HEK293 (cell line): ENCODE data around the gene CSRP2.

ENCODE experiments used
- BCL11A ChIP-seq: fragments of 450-650 bp; formaldehyde crosslinking; IDR thresholded peaks from 2 replicates; pipeline ENCODE4 v1.5.1; 2016; ENCODE audit warnings: low read depth, missing biosample characterization, missing genetic modification characterization
- CTCF ChIP-seq: fragments of 450-650 bp; formaldehyde crosslinking; IDR thresholded peaks from 2 replicates; pipeline ENCODE4 v1.5.1; 2016; ENCODE audit warnings: missing biosample characterization, missing genetic modification characterization
- PBX3 ChIP-seq: sonication (generic); formaldehyde crosslinking; IDR thresholded peaks from 2 replicates; pipeline ENCODE4 v1.8.1; 2022; ENCODE audit warnings: mild to moderate bottlenecking, moderate library complexity, missing genetic modification reagents
- PRDM6 ChIP-seq: fragments of 450-650 bp; formaldehyde crosslinking; IDR thresholded peaks from 2 replicates; pipeline ENCODE4 v1.5.1; 2017; ENCODE audit warnings: missing biosample characterization, missing genetic modification characterization
- YY1 ChIP-seq: fragments of 450-650 bp; formaldehyde crosslinking; IDR thresholded peaks from 2 replicates; pipeline ENCODE4 v1.5.1; 2018; ENCODE audit warnings: missing biosample characterization, missing genetic modification characterization
- ZFP41 ChIP-seq: fragments of 450-650 bp; formaldehyde crosslinking; IDR thresholded peaks from 2 replicates; pipeline ENCODE4 v1.5.1; 2016; ENCODE audit warnings: missing biosample characterization, missing genetic modification characterization, borderline replicate concordance
- ZNF776 ChIP-seq: fragments of 450-650 bp; formaldehyde crosslinking; IDR thresholded peaks from 2 replicates; pipeline ENCODE4 v1.5.0; 2017; ENCODE audit warnings: missing biosample characterization, missing genetic modification characterization, borderline replicate concordance
- ZSCAN23 ChIP-seq: fragments of 450-650 bp; formaldehyde crosslinking; IDR thresholded peaks from 2 replicates; pipeline ENCODE4 v1.5.1; 2016; ENCODE audit warnings: missing biosample characterization, missing genetic modification characterization
- ZSCAN4 ChIP-seq: fragments of 450-650 bp; formaldehyde crosslinking; IDR thresholded peaks from 2 replicates; pipeline ENCODE4 v1.5.1; 2017; ENCODE audit warnings: missing biosample characterization, missing genetic modification characterization

- TF ChIP-seq CTCF (tag by site-specific recombination) (no peak), YY1 (tag by site-specific recombination) (no peak), ZFP41 (tag by site-specific recombination) (no peak), BCL11A (tag by site-specific recombination) (no peak), PBX3 (no peak), ZSCAN4 (no peak), PRDM6 (tag by site-specific recombination) (no peak), ZNF776 (tag by site-specific recombination) (no peak), ZSCAN23 (no peak)
Observed at GRCh38 chr12:76920172-76921099, 41.6 kb upstream of the CSRP2 start.
